GM23248 (cell line): ENCODE data around the gene CHN2.

Source experiments
- EZH2 ChIP-seq: fragments of 200-600 bp; sonication (generic); IDR thresholded peaks from 2 replicates; pipeline ENCODE4 v1.6.1; 2018; ENCODE audit warnings: antibody characterized with exemption, mild to moderate bottlenecking; ENCODE audit not compliant: insufficient read depth, poor library complexity, severe bottlenecking
- EZH2phosphoT487 ChIP-seq: fragments of 200-600 bp; sonication (generic); IDR thresholded peaks from 2 replicates; pipeline ENCODE4 v1.6.1; 2018; ENCODE audit warnings: antibody characterized with exemption, moderate library complexity, mild to moderate bottlenecking, low read depth; ENCODE audit not compliant: insufficient read depth

- TF ChIP-seq EZH2 (no peak), EZH2phosphoT487 (no peak)
Measured at GRCh38 chr7:29375641-29376562, 181.3 kb downstream of the CHN2 start.
